CD8-positive, alpha-beta memory T cell (primary cell): Measurements from ENCODE around the gene NUP188. TPM values are rescaled to one million over a fixed set of nuclear protein-coding genes. Genes with fewer than 3 reads are reported as not detected.

ENCODE experiments used
- CTCF ChIA-PET: fragments of 350-600 bp; sonication (Branson Sonifier 250); formaldehyde crosslinking; loops from one replicate; lab custom pipeline; 2021; ENCODE audit warnings: antibody characterized with exemption; lab: Charles Lee
- POLR2A ChIA-PET: fragments of 350-600 bp; sonication (Branson Sonifier 250); formaldehyde crosslinking; loops from one replicate; lab custom pipeline; 2021; ENCODE audit warnings: antibody characterized with exemption; lab: Charles Lee
- DNase-seq, 5 donors: peaks; one replicate each; pipeline versions ENCODE4 v3.0.0 to v3.0.0-alpha.2; 2020 to 2022; ENCODE audit warnings: mixed read lengths in 1 of 5
- H3K27ac ChIP-seq: one replicate; pipeline ENCODE4 v1.7.0; 2013; ENCODE audit warnings: low read depth, mild to moderate bottlenecking, low read length, moderate library complexity
- H3K27me3 ChIP-seq: 2 replicates; pipeline ENCODE4 v1.7.0; 2013; ENCODE audit warnings: low read length, mild to moderate bottlenecking; ENCODE audit not compliant: insufficient read depth, poor library complexity, severe bottlenecking
- H3K36me3 ChIP-seq: 2 replicates; pipeline ENCODE4 v1.7.0; 2013; ENCODE audit warnings: mild to moderate bottlenecking, low read length, moderate library complexity; ENCODE audit not compliant: insufficient read depth
- H3K4me1 ChIP-seq: 2 replicates; pipeline ENCODE4 v1.7.0; 2013; ENCODE audit warnings: mild to moderate bottlenecking, low read length, moderate library complexity; ENCODE audit not compliant: insufficient read depth
- H3K4me3 ChIP-seq: 2 replicates; pipeline ENCODE4 v1.7.0; 2013; ENCODE audit warnings: mild to moderate bottlenecking, low read length
- H3K9me3 ChIP-seq: 2 replicates; pipeline ENCODE4 v1.7.0; 2013; ENCODE audit warnings: mild to moderate bottlenecking, low read length
- H3K27ac Mint-ChIP-seq, 8 donors: one replicate each; pipeline ENCODE4 v1.8.0; 2020 to 2021; ENCODE audit warnings: mixed read lengths in 8 of 8, mild to moderate bottlenecking in 6 of 8, inconsistent platforms in 3 of 8, moderate library complexity in 3 of 8
- H3K27me3 Mint-ChIP-seq, 2 donors: one replicate each; pipeline ENCODE4 v1.8.0; 2020 to 2021; ENCODE audit warnings: mixed read lengths in 2 of 2, mild to moderate bottlenecking in 1 of 2, moderate library complexity in 1 of 2
- H3K36me3 Mint-ChIP-seq, 3 donors: one replicate each; pipeline ENCODE4 v1.8.0; 2020 to 2021; ENCODE audit warnings: mixed read lengths in 3 of 3, inconsistent platforms in 1 of 3, mild to moderate bottlenecking in 1 of 3
- H3K4me1 Mint-ChIP-seq, 3 donors: one replicate each; pipeline ENCODE4 v1.8.0; 2020 to 2021; ENCODE audit warnings: mixed read lengths in 3 of 3, inconsistent platforms in 1 of 3, mild to moderate bottlenecking in 1 of 3
- H3K4me3 Mint-ChIP-seq, 7 donors: one replicate each; pipeline ENCODE4 v1.8.0; 2020 to 2021; ENCODE audit warnings: mixed read lengths in 7 of 7, mild to moderate bottlenecking in 6 of 7, moderate library complexity in 4 of 7, inconsistent platforms in 2 of 7
- H3K9me3 Mint-ChIP-seq, 5 donors: one replicate each; pipeline ENCODE4 v1.8.0; 2020 to 2022; ENCODE audit warnings: mixed read lengths in 5 of 5, mild to moderate bottlenecking in 3 of 5, moderate library complexity in 2 of 5, inconsistent platforms in 1 of 5
- polyA plus RNA-seq: library from polyadenylated mRNA; unstranded; fragments of 300-500 nt; fragmentation: Illumina TruSeq; gene quantifications from one replicate; pipeline ENCODE4 v1.2.3, GENCODE V29; 2021
- total RNA-seq, 2 experiments: library from RNA; stranded (reverse); gene quantifications; one replicate each; pipeline ENCODE4 v1.2.3, GENCODE V29; 2021

The NUP188 gene
- total and polyA plus RNA-seq, 3 experiments from 2014 or later = 41.3 to 150 (median 144) TPM

DNA sequence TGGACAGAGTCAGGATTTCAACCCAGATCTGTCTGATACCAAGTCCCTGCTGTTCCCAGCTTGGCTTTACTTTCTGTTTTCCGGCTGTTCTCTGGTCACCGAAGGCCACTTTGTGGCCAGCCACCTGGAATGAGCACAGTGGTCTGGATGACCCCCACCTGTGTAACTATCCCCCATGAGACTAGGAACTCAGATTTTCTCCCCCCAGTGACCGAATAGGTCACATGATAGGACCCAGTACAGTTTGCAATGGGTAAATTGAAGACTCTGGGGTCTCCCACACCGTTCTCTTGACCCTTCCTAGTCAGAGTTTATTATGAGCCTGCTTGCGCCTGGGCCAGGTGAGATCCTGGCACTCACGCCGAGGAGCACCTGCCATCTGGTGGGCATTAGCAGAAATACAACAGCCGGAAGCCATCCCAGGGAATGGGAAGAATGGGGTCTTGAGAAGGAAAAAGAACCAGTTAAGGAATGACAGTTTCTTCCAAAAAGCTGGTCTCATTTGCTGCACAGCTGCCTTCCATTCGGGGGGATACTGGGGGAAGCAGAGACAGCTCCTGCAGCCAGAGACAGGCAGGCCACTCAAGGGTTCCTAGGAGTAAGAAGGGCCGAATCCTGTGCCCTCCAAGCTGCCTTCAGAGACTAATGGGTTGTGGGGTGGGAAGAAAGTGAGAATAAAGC is 19.6 kb upstream of the NUP188 start:
- H3K27me3 Mint-ChIP-seq = no peaks in the 10 kb centered on the region
- Histone ChIP-seq H3K9me3 (no peaks in the 10 kb centered on the region), H3K27ac (no peak overlapping the region), H3K4me1 (peaks cover 5% of the 10 kb centered on the region), H3K36me3 (no peaks in the 10 kb centered on the region), H3K27me3 (no peaks in the 10 kb centered on the region), H3K4me3 (no peak overlapping the region)
- POLR2A ChIA-PET = interaction anchor here (0.6 kb wide), 2 partner anchors 26 to 282 kb away, joined by 4 to 8 read pairs; no protein-coding TSS in a partner anchor
- CTCF ChIA-PET = interaction anchor here (0.6 to 11.7 kb wide), 29 partner anchors 9 to 566 kb away, joined by 3 to 155 read pairs (median 4); partner anchors contain the start of genes ENDOG, KYAT1 and LRRC8A
- no peak overlapping the region for H3K4me3 Mint-ChIP-seq
- H3K36me3 Mint-ChIP-seq = no peaks in the 10 kb centered on the region
- H3K4me1 Mint-ChIP-seq = peaks cover 6 to 9% (median 6%) of the 10 kb centered on the region in 3 donors
- peak; percentile 20 to 67 (median 38) for DNase-seq
- peak overlapping the region in 1 of 8 donors; percentile 82 for H3K27ac Mint-ChIP-seq
- no peaks in the 10 kb centered on the region for H3K9me3 Mint-ChIP-seq

DNA sequence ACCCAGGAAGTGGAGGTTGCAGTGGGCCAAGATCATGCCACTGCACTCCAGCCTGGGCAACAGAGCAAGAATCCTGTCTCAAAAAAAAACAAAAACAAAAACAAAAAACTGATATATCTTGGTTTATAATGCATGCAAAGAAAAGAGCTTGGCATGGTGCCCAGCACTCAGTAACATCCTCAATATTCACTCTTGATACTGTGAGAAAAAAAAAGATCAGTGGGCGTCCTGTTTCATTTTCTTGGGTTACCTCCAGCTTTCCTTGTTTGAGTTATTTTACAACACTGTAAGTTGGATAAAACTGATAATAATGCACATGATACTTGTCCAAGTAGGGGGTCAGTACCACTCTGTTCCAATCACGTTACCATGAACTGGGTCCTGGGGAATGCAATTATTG is 18.9 kb upstream of the NUP188 start:
- Histone ChIP-seq H3K27ac (no peak overlapping the region), H3K4me3 (no peak overlapping the region), H3K27me3 (no peaks in the 10 kb centered on the region), H3K4me1 (peaks cover 5% of the 10 kb centered on the region), H3K9me3 (no peaks in the 10 kb centered on the region), H3K36me3 (no peaks in the 10 kb centered on the region)
- no peak overlapping the region for H3K27ac Mint-ChIP-seq
- H3K9me3 Mint-ChIP-seq = no peaks in the 10 kb centered on the region
- DNase-seq = no peak
- peaks cover 6 to 9% (median 6%) of the 10 kb centered on the region in 3 donors for H3K4me1 Mint-ChIP-seq
- CTCF ChIA-PET = interaction anchor here (0.6 to 11.7 kb wide), 25 partner anchors 8 to 510 kb away, joined by 3 to 155 read pairs (median 4); partner anchors contain the start of genes ENDOG, KYAT1 and LRRC8A
- H3K4me3 Mint-ChIP-seq = no peak overlapping the region
- no peaks in the 10 kb centered on the region for H3K27me3 Mint-ChIP-seq
- POLR2A ChIA-PET = interaction anchor here (0.6 kb wide), 1 partner anchor 283 kb away, joined by 8 read pairs; no protein-coding TSS in a partner anchor
- no peaks in the 10 kb centered on the region for H3K36me3 Mint-ChIP-seq

DNA sequence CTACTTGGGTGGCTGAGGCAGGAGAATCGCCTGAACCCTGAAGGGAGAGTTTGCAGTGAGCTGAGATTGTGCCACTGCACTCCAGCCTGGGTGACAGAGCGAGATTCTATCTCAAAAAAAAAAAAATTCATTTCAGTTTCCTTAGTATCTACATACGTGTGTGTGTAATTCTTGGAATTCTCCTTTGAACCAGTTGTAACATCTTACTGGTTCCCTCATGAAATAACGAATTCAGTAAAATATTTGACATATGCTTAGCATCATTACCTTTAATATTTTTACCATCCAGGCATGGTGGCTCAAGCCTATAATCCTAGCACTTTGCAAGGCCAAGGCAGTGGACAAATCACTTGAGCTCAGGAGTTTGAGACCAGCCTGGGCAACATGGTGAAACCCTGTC is 17.9 kb upstream of the NUP188 start:
- H3K36me3 ChIP-seq = no peaks in the 10 kb centered on the region
- POLR2A ChIA-PET = no interaction called here
- no peak overlapping the region for H3K4me3 ChIP-seq
- H3K4me1 Mint-ChIP-seq = peaks cover 6 to 9% (median 6%) of the 10 kb centered on the region in 3 donors
- DNase-seq = no peak
- H3K27ac Mint-ChIP-seq = no peak overlapping the region
- peaks cover 5% of the 10 kb centered on the region for H3K4me1 ChIP-seq
- no peaks in the 10 kb centered on the region for H3K27me3 Mint-ChIP-seq
- H3K9me3 ChIP-seq = no peaks in the 10 kb centered on the region
- H3K36me3 Mint-ChIP-seq = no peaks in the 10 kb centered on the region
- H3K27me3 ChIP-seq = no peaks in the 10 kb centered on the region
- H3K4me3 Mint-ChIP-seq = no peak overlapping the region
- CTCF ChIA-PET = interaction anchor here (1.1 to 11.7 kb wide), 5 partner anchors 15 to 510 kb away, joined by 3 to 155 read pairs (median 4); no protein-coding TSS in a partner anchor
- no peaks in the 10 kb centered on the region for H3K9me3 Mint-ChIP-seq
- no peak overlapping the region for H3K27ac ChIP-seq

DNA sequence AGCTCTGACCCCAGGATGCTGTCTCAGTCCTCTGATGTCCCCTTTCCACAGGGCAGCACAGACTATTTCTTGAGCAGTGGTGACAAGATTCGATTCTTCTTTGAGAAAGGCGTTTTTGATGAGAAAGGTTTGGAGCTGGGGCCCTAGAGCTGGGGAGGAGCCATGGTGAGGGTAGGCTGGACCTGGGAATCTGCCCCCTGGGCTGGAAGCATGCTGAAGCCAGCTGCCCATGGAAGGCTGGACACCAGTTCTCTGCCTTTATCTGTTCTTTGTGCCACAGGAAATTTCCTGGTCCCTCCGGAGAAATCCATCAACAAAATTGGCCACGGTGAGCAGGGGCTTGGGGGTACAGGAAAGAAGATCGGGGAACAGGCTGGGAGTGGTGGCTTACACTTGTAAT is 13.8 kb upstream of the NUP188 start:
- no peaks in the 10 kb centered on the region for H3K27me3 ChIP-seq
- Mint-ChIP-seq H3K36me3 (no peaks in the 10 kb centered on the region), H3K27me3 (no peaks in the 10 kb centered on the region), H3K4me3 (no peak overlapping the region), H3K9me3 (no peaks in the 10 kb centered on the region), H3K4me1 (no peaks in the 10 kb centered on the region), H3K27ac (no peak overlapping the region)
- H3K4me1 ChIP-seq = no peaks in the 10 kb centered on the region
- no peaks in the 10 kb centered on the region for H3K9me3 ChIP-seq
- H3K4me3 ChIP-seq = no peak overlapping the region
- CTCF ChIA-PET = no interaction called here
- POLR2A ChIA-PET = no interaction called here
- no peaks in the 10 kb centered on the region for H3K36me3 ChIP-seq
- DNase-seq = no peak
- no peak overlapping the region for H3K27ac ChIP-seq

DNA sequence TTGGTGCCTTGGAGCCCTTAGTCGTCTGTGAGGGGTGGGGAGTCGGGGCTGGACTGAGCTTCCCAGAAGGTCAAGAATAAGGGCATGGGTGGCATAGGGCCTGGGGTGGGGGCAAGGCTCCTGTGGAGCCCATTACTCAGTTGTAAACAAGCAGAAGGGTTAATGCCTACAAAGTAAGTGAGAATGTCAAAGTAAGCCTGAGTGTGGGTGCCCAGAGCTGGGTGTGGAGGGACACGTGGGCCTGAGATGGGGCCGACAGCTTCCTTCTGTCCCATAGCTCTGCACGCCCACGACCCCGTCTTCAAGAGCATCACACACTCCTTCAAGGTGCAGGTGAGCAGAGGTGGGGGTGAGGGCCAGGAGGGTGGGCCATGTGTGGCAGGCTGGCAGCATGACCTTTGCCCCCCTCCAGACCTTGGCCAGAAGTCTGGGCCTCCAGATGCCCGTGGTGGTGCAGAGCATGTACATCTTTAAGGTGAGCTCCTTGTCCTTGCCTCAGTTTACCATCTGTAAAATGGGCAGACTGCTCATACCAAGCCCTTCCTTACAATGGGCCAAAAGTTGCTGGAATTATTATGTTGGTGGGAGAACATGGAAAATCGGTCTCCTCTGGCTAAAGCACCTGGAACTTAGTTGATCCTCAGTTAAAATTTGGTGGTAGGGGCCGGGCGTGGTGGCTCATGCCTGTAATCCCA is 11.2 kb upstream of the NUP188 start:
- CTCF ChIA-PET = interaction anchor here (2.1 kb wide), 1 partner anchor 8 kb away, joined by 9 read pairs; no protein-coding TSS in a partner anchor

DNA sequence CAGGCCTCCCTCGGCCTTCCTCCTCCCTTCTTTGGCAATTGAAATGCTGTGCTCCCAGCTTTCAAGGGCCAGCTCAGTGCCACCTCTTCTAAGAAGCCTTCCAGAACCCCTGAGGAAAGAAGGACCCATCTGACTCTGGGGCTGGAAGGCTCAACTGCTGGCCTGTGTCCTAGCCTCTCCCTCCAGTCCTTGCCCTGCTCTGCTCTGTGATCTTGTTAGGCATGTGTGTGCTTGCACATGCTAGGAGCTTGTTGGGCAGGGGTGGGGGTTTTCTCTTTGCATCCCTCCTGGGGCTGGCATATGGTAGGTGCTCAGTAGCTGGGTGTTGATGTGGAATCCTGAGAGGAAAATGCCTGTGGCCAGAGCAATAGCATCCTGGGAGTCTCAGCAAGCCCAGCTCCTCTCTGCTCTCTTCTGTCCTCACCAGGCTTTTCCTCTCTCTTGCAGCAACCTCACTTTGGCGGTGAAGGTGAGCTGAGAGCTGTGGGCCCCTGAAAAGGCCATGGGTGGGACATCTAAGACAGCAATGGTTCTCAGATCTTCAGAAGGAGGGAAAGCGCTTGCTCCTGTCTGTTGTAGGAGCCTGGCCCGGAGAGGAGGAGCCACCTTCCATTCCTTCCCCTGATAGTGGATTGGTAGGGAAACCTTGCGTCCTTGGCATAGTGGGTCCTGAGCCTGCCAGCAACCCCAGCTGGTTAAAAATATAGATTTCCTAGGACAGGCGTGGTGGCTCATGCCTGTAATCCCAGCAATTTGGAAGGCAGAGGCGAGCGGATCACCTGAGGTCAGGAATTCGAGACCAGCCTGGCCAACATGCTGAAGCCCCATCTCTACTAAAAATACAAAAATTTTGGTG is 10.0 kb upstream of the NUP188 start:
- no peak overlapping the region for H3K27ac Mint-ChIP-seq
- no peak overlapping the region for H3K4me3 Mint-ChIP-seq
- DNase-seq = peak in 1 of 5 donors; percentile 5
- ChIA-PET POLR2A (no interaction called here), CTCF (interaction anchor here (2.1 kb wide), 1 partner anchor 9 kb away, joined by 9 read pairs; no protein-coding TSS in a partner anchor)
- H3K9me3 ChIP-seq = no peaks in the 10 kb centered on the region
- H3K27me3 ChIP-seq = no peaks in the 10 kb centered on the region
- H3K4me1 ChIP-seq = no peaks in the 10 kb centered on the region
- no peaks in the 10 kb centered on the region for H3K36me3 Mint-ChIP-seq
- H3K4me3 ChIP-seq = no peak overlapping the region
- H3K27me3 Mint-ChIP-seq = no peaks in the 10 kb centered on the region
- H3K4me1 Mint-ChIP-seq = no peaks in the 10 kb centered on the region
- no peaks in the 10 kb centered on the region for H3K36me3 ChIP-seq
- no peak overlapping the region for H3K27ac ChIP-seq
- H3K9me3 Mint-ChIP-seq = no peaks in the 10 kb centered on the region

More for the DNA sequence above, 11.2 kb upstream of the NUP188 start:
- Histone ChIP-seq H3K9me3 (no peaks in the 10 kb centered on the region), H3K27me3 (no peaks in the 10 kb centered on the region), H3K36me3 (no peaks in the 10 kb centered on the region), H3K4me3 (no peak overlapping the region), H3K27ac (no peak overlapping the region), H3K4me1 (no peaks in the 10 kb centered on the region)
- no peaks in the 10 kb centered on the region for H3K36me3 Mint-ChIP-seq
- H3K4me1 Mint-ChIP-seq = no peaks in the 10 kb centered on the region
- H3K27me3 Mint-ChIP-seq = no peaks in the 10 kb centered on the region
- POLR2A ChIA-PET = no interaction called here
- H3K9me3 Mint-ChIP-seq = no peaks in the 10 kb centered on the region
- peak in 1 of 5 donors; percentile 15 for DNase-seq
- H3K4me3 Mint-ChIP-seq = no peak overlapping the region
- H3K27ac Mint-ChIP-seq = peak overlapping the region in 1 of 8 donors; percentile 50

DNA sequence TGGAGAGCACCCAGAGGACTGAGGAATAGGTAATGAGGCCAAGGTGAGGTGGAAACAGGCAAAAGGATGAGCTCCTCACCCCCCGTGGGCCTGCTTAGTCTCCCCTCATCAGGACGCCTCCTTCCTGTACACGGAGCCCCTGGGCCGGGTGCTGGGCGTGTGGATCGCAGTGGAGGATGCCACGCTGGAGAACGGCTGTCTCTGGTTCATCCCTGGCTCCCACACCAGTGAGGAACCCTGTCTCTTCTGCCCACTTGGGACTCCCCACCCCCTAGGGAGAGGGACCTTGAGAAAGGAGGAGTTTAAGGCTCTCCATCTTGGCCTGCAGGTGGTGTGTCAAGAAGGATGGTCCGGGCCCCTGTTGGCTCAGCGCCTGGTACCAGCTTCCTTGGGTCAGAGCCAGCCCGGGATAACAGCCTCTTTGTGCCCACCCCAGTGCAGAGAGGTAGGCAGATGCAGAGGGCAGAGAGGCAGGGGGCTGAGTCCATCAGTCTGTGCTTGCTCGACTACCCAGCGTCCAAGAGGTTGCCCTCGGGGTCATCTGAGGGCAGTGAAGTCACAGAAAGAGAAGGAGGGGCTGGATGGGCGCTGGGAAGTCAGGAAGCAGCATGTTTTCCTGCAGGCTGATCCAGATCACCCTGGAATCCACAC is 7.1 kb upstream of the NUP188 start:
- no peaks in the 10 kb centered on the region for H3K36me3 ChIP-seq
- Mint-ChIP-seq H3K9me3 (no peaks in the 10 kb centered on the region), H3K4me1 (peaks cover under 1% of the 10 kb centered on the region in 3 donors), H3K4me3 (no peak overlapping the region), H3K27me3 (no peaks in the 10 kb centered on the region), H3K27ac (no peak overlapping the region), H3K36me3 (no peaks in the 10 kb centered on the region)
- H3K4me3 ChIP-seq = no peak overlapping the region
- DNase-seq = peak in 1 of 5 donors; percentile 30
- no peaks in the 10 kb centered on the region for H3K27me3 ChIP-seq
- no peaks in the 10 kb centered on the region for H3K4me1 ChIP-seq
- ChIA-PET POLR2A (no interaction called here), CTCF (no interaction called here)
- H3K9me3 ChIP-seq = no peaks in the 10 kb centered on the region
- H3K27ac ChIP-seq = no peak overlapping the region
